ENCODE measurements around the gene FBXW4. TPM values are rescaled to one million over a fixed set of nuclear protein-coding genes. Genes with fewer than 3 reads are reported as not detected.

The FBXW4 gene
- total and polyA plus RNA-seq, 2 of the 8 experiments (the other 6 are each of a cell fraction or from before 2014, with no cell fraction given) = 29.0 to 32.8 TPM

DNA sequence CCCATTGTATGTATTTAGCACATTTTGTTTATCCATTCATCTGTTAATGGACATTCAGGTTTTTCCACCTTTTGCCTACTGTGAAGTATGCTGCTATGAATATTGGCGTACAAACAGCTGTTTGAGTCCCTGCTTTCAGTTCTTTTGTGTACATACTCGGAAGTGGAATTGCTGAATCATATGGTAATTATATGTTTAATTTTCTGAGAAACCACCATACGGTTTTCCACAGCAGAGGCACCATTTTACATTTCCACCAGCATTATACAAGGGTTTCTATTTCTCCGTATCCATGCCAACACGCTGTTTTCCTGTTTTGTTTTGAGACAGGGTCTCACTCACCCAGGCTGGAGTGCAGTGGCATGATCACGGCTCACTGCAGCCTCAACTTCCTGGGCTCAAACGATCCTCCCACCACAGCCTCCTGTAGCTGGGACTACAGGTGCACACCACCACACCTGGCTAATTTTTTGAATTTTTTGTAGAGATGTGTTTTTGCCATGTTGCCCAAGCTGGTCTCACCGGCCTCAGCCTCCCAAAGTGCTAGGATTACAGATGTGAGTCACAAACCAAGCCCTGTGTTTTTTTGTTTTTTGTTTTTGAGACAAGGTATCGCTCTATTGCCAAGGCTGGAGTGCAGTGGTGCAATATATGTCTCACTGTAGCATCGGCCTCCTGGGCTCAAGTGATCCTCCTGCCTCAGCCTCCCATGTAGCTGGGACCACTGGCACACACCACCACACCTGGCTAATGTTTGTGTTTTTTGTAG, 22.1 kb upstream of the FBXW4 start:
- TF ChIP-seq CEBPB (IDR thresholded peaks at IDR 0.05; ENCODE audit: low read depth, low read length) = no peak
- TF ChIP-seq, protein P1, sequence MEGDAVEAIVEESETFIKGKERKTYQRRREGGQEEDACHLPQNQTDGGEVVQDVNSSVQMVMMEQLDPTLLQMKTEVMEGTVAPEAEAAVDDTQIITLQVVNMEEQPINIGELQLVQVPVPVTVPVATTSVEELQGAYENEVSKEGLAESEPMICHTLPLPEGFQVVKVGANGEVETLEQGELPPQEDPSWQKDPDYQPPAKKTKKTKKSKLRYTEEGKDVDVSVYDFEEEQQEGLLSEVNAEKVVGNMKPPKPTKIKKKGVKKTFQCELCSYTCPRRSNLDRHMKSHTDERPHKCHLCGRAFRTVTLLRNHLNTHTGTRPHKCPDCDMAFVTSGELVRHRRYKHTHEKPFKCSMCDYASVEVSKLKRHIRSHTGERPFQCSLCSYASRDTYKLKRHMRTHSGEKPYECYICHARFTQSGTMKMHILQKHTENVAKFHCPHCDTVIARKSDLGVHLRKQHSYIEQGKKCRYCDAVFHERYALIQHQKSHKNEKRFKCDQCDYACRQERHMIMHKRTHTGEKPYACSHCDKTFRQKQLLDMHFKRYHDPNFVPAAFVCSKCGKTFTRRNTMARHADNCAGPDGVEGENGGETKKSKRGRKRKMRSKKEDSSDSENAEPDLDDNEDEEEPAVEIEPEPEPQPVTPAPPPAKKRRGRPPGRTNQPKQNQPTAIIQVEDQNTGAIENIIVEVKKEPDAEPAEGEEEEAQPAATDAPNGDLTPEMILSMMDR (IDR thresholded peaks at IDR 0.05; ENCODE audit: control extremely low read depth in 1 of 3, insufficient read depth in 1 of 3, low read depth in 1 of 3, low read length in 3 of 3) = no peak
- no peak for TF ChIP-seq TBP (IDR thresholded peaks at IDR 0.05; ENCODE audit: low read depth, low read length)
- no peak for TF ChIP-seq CTBP2 (IDR thresholded peaks at IDR 0.05; ENCODE audit: borderline replicate concordance, insufficient read depth, insufficient read length, low read length)
- no peak for TF ChIP-seq POLR2AphosphoS5 (IDR thresholded peaks at IDR 0.05; ENCODE audit: low read depth, low read length)
- no peak for TF ChIP-seq FOSL1 (IDR thresholded peaks at IDR 0.05; ENCODE audit: insufficient read depth, low read depth, low read length)
- TF ChIP-seq TCF12 (IDR thresholded peaks at IDR 0.05; ENCODE audit: low read depth, low read length) = no peak
- no peak for TF ChIP-seq RXRA (IDR thresholded peaks at IDR 0.05; ENCODE audit: insufficient read depth, low read depth, low read length)
- WGBS, 2 experiments (ENCODE audit: extremely low coverage in 1 of 2, insufficient coverage in 1 of 2, insufficient read length in 1 of 2, insufficient replicate concordance in 2 of 2, low coverage in 1 of 2, low lambda C conversion rate in 2 of 2, missing lambda C conversion rate in 1 of 2) = 90% methylated on average over 10 of the region's 10 CpGs; no CpG with 5 or more reads in 1 of the 2 experiments
- Histone ChIP-seq H3K36me3 (ENCODE audit: control insufficient read depth in 2 of 4, insufficient read depth in 4 of 4, low read length in 3 of 4) (no peaks in the 10 kb centered on the region), H2BK5ac (ENCODE audit: low read depth, low read length) (no peak overlapping the region), H3K79me1 (ENCODE audit: low read depth, low read length) (no peaks in the 10 kb centered on the region), H3K9me3 (ENCODE audit: insufficient read depth in 2 of 2, low read depth in 1 of 2, low read length in 1 of 2) (no peaks in the 10 kb centered on the region), H3K18ac (ENCODE audit: extremely low read depth, low read length) (no peak overlapping the region), H2BK20ac (ENCODE audit: low read length) (no peak overlapping the region), H3K23ac (ENCODE audit: insufficient read length) (no peak overlapping the region), H4K20me1 (replicated peaks in 1 of 2; ENCODE audit: control insufficient read depth in 1 of 2, insufficient read depth in 2 of 2, low read length in 2 of 2) (no peaks in the 10 kb centered on the region), H3K27ac (ENCODE audit: low read depth, low read length) (no peak overlapping the region), H3K4ac (replicated peaks; ENCODE audit: insufficient read length, low read depth, low read length) (no peak overlapping the region), H4K8ac (ENCODE audit: extremely low read depth, insufficient read depth, low read length) (no peak overlapping the region), H3K56ac (replicated peaks; ENCODE audit: insufficient read length, low read depth, low read length) (no peak overlapping the region), H2AK5ac (ENCODE audit: low read depth, low read length) (no peak overlapping the region), H3K4me1 (replicated peaks in 1 of 4; ENCODE audit: control insufficient read depth in 3 of 4, insufficient read depth in 4 of 4, low read length in 3 of 4) (no peaks in the 10 kb centered on the region), H3K27me3 (replicated peaks in 1 of 4; ENCODE audit: control insufficient read depth in 3 of 4, extremely low read depth in 1 of 4, insufficient read depth in 3 of 4, low read length in 3 of 4) (no peaks in the 10 kb centered on the region), H3K4me2 (ENCODE audit: insufficient read depth in 1 of 2, low read depth in 2 of 2, low read length in 2 of 2) (no peak overlapping the region), H2BK15ac (ENCODE audit: low read length) (no peak overlapping the region), H2BK120ac (replicated peaks; ENCODE audit: low read depth, low read length) (no peak overlapping the region), H3K79me2 (ENCODE audit: control insufficient read depth in 1 of 2, insufficient read depth in 2 of 2, low read length in 2 of 2) (no peaks in the 10 kb centered on the region), H3K14ac (ENCODE audit: insufficient read length) (no peak overlapping the region), H2AFZ (ENCODE audit: low read length) (no peak overlapping the region), H3K4me3 (ENCODE audit: extremely low read depth in 1 of 4, insufficient read depth in 2 of 4, low read depth in 3 of 4, low read length in 4 of 4) (no peak overlapping the region), H4K91ac (replicated peaks; ENCODE audit: insufficient read length, low read length) (no peak overlapping the region), H3K9ac (replicated peaks in 1 of 4; ENCODE audit: extremely low read depth in 1 of 4, low read depth in 3 of 4, low read length in 3 of 4) (no peak overlapping the region), H3K23me2 (ENCODE audit: low read depth, low read length) (no peaks in the 10 kb centered on the region), H4K5ac (ENCODE audit: insufficient read length, low read depth, low read length) (no peak overlapping the region), H2BK12ac (ENCODE audit: low read depth, low read length) (no peak overlapping the region)
- ChIA-PET CTCF (ENCODE audit: partially characterized antibody) (interaction anchor here (0.6 to 3.2 kb wide), 7 partner anchors 23 to 115 kb away, joined by 3 to 9 read pairs (median 3); partner anchors contain the start of gene NPM3), POLR2A (ENCODE audit: partially characterized antibody) (interaction anchor here (0.6 to 0.7 kb wide), 2 partner anchors 34 to 36 kb away, joined by 3 read pairs; no protein-coding TSS in a partner anchor)
- peak in 1 of 2 experiments; percentile 8 for DNase-seq (ENCODE audit: low read depth in 1 of 2, low spot score in 2 of 2)
- no peak for FAIRE-seq

All from H1 (cell line).